PC-9 (cell line): ENCODE measurements around the gene NVL. TPM values are rescaled to one million over a fixed set of nuclear protein-coding genes. Genes with fewer than 3 reads are reported as not detected.

Experiments
- BruUV-seq: library from RNA; stranded (reverse); fragments of 400-500 nt; replicated peaks from 2 replicates; lab custom pipeline; 2021; lab: Mats Ljungman, UMichigan
- CTCF ChIA-PET: fragments of 300-600 bp; sonication (Branson Sonifier 250); formaldehyde crosslinking; loops from one replicate; lab custom pipeline; 2022; ENCODE audit warnings: antibody characterized with exemption; lab: Charles Lee
- POLR2A ChIA-PET: fragments of 300-600 bp; sonication (Branson Sonifier 250); formaldehyde crosslinking; loops from one replicate; lab custom pipeline; 2022; ENCODE audit warnings: antibody characterized with exemption; ENCODE audit not compliant: unreplicated experiment; lab: Charles Lee
- DNase-seq, 2 experiments: peaks; one replicate each; pipeline versions ENCODE4 v3.0.0 to v3.0.0-alpha.2; 2015 to 2022; ENCODE audit warnings: mixed read lengths in 1 of 2
- H2AFZ ChIP-seq: fragments of 200-600 bp; sonication (generic); 2 replicates; pipeline ENCODE4 v1.8.1; 2017; ENCODE audit warnings: antibody characterized with exemption
- H3F3A ChIP-seq: fragments of 200-600 bp; sonication (generic); 2 replicates; pipeline ENCODE4 v1.8.1; 2017; ENCODE audit warnings: antibody characterized with exemption, mild to moderate bottlenecking, low read depth; ENCODE audit not compliant: insufficient read depth
- H3K27ac ChIP-seq: fragments of 200-600 bp; sonication (generic); 2 replicates; pipeline ENCODE4 v1.6.1; 2016; ENCODE audit warnings: mixed run types
- H3K27me3 ChIP-seq: fragments of 200-600 bp; sonication (generic); 2 replicates; pipeline ENCODE4 v1.6.1; 2016; ENCODE audit warnings: low read depth, mixed run types; ENCODE audit not compliant: insufficient read depth
- H3K36me3 ChIP-seq: fragments of 200-600 bp; sonication (generic); 2 replicates; pipeline ENCODE4 v1.6.1; 2016; ENCODE audit warnings: low read depth, mixed run types
- H3K4me1 ChIP-seq: fragments of 200-600 bp; sonication (generic); replicated peaks from 2 replicates; pipeline ENCODE4 v1.6.1; 2016; ENCODE audit warnings: mixed run types; ENCODE audit not compliant: insufficient read depth
- H3K4me2 ChIP-seq: fragments of 200-600 bp; sonication (generic); 2 replicates; pipeline ENCODE4 v1.6.1; 2017; ENCODE audit warnings: mixed run types
- H3K4me3 ChIP-seq: fragments of 200-600 bp; sonication (generic); 2 replicates; pipeline ENCODE4 v1.6.1; 2016; ENCODE audit warnings: mixed run types
- H3K79me2 ChIP-seq: fragments of 200-600 bp; sonication (generic); 2 replicates; pipeline ENCODE4 v1.6.1; 2017; ENCODE audit warnings: low read depth, mixed run types
- H3K9me2 ChIP-seq: fragments of 200-600 bp; sonication (generic); 2 replicates; pipeline ENCODE4 v1.8.1; 2017; ENCODE audit warnings: mild to moderate bottlenecking; ENCODE audit not compliant: insufficient read depth
- H3K9me3 ChIP-seq: fragments of 200-600 bp; sonication (generic); 2 replicates; pipeline ENCODE4 v1.8.1; 2016; ENCODE audit warnings: low read depth; ENCODE audit not compliant: insufficient read depth
- H4K20me1 ChIP-seq: fragments of 200-600 bp; sonication (generic); 2 replicates; pipeline ENCODE4 v1.8.1; 2017; ENCODE audit not compliant: insufficient read depth
- EZH2 ChIP-seq: fragments of 200-600 bp; sonication (generic); IDR thresholded peaks from 2 replicates; pipeline ENCODE4 v1.8.0; 2017; ENCODE audit warnings: antibody characterized with exemption, low read depth
- intact Hi-C: fragments of 100-400 bp; cut with micrococcal nuclease; formaldehyde crosslinking; loops from one replicate; pipeline ENCODE4 v1.10.0; 2022; ENCODE audit not compliant: unreplicated experiment
- total RNA-seq: library from RNA; stranded (reverse); gene quantifications from 2 replicates; pipeline ENCODE4 v1.2.3, GENCODE V29; 2021
- TF ChIP-seq, protein P1 (sequence below): fragments of 200-600 bp; sonication (generic); conservative IDR thresholded peaks from 2 replicates; pipeline ENCODE4 v1.6.1; 2017; ENCODE audit warnings: mixed run types, antibody characterized with exemption, mild to moderate bottlenecking, moderate library complexity

Gene NVL
- total RNA-seq, 1 experiment from 2014 or later = 36.1 TPM

DNA sequence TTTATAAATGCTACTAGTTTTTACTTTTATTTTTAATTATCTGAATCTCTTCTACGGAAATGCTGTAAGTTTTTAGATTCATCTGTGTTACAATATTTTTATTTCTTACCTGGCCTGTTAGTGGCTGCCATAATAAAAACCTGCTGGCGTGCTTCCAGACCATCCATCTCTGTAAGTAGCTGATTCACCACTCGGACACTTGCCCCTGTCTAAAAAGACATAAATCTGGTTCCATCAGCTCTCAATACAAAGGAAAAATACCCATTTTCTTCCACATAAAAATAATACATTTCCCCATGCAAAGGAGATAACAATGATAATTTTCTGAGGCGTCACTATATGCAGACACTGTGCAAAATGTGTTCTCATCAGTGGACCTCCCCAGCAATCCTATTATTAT is 62.0 kb downstream of the NVL start:
- Histone ChIP-seq H4K20me1 (no peaks in the 10 kb centered on the region; the same call in 1 of the 2 replicates), H3F3A (peaks cover 8% of the 10 kb centered on the region; the same call in 1 of the 2 replicates), H3K27me3 (no peaks in the 10 kb centered on the region), H3K9me2 (no peaks in the 10 kb centered on the region), H3K4me3 (no peak overlapping the region), H3K36me3 (no peaks in the 10 kb centered on the region), H3K9me3 (no peaks in the 10 kb centered on the region), H3K27ac (peak overlapping the region; percentile 41; the same call in 1 of the 2 replicates), H3K4me2 (no peak overlapping the region), H3K4me1 (no peaks in the 10 kb centered on the region), H2AFZ (no peak overlapping the region), H3K79me2 (no peaks in the 10 kb centered on the region)
- CTCF ChIA-PET = interaction anchor here (0.6 kb wide), 1 partner anchor 71 kb away, joined by 5 read pairs; no protein-coding TSS in a partner anchor
- no peak for DNase-seq
- POLR2A ChIA-PET = no interaction called here
- no peak for TF ChIP-seq EZH2
- TF ChIP-seq, protein P1, sequence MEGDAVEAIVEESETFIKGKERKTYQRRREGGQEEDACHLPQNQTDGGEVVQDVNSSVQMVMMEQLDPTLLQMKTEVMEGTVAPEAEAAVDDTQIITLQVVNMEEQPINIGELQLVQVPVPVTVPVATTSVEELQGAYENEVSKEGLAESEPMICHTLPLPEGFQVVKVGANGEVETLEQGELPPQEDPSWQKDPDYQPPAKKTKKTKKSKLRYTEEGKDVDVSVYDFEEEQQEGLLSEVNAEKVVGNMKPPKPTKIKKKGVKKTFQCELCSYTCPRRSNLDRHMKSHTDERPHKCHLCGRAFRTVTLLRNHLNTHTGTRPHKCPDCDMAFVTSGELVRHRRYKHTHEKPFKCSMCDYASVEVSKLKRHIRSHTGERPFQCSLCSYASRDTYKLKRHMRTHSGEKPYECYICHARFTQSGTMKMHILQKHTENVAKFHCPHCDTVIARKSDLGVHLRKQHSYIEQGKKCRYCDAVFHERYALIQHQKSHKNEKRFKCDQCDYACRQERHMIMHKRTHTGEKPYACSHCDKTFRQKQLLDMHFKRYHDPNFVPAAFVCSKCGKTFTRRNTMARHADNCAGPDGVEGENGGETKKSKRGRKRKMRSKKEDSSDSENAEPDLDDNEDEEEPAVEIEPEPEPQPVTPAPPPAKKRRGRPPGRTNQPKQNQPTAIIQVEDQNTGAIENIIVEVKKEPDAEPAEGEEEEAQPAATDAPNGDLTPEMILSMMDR = no peak
- intact Hi-C loops = no loop called here
- no TSS peak for BruUV-seq

- POLR2A ChIA-PET = no interaction called here
- H3K27me3 ChIP-seq = no peaks in the 10 kb centered on the region
- H3K4me1 ChIP-seq = no peaks in the 10 kb centered on the region
- no peaks in the 10 kb centered on the region; the same call in 1 of the 2 replicates for H4K20me1 ChIP-seq
- no peak overlapping the region for H2AFZ ChIP-seq
- no peaks in the 10 kb centered on the region for H3K9me3 ChIP-seq
- DNase-seq = peak in 1 of 2 experiments; percentile 24
- no peak overlapping the region for H3K4me3 ChIP-seq
- no peaks in the 10 kb centered on the region for H3K36me3 ChIP-seq
- no peaks in the 10 kb centered on the region for H3K79me2 ChIP-seq
- peaks cover 8% of the 10 kb centered on the region; the same call in 1 of the 2 replicates for H3F3A ChIP-seq
- peak overlapping the region; percentile 61 for H3K27ac ChIP-seq
- CTCF ChIA-PET = interaction anchor here (0.6 kb wide), 1 partner anchor 70 kb away, joined by 5 read pairs; no protein-coding TSS in a partner anchor
- no TSS peak for BruUV-seq
- intact Hi-C loops = no loop called here
- TF ChIP-seq EZH2 = no peak
- TF ChIP-seq, protein P1 = no peak
- H3K4me2 ChIP-seq = no peak overlapping the region
- no peaks in the 10 kb centered on the region for H3K9me2 ChIP-seq
Measured at GRCh38 chr1:224266915-224267856, 62.8 kb downstream of the NVL start.

- H4K20me1 ChIP-seq = no peaks in the 10 kb centered on the region; the same call in 1 of the 2 replicates
- peak overlapping the region; percentile 61 for H3K27ac ChIP-seq
- H3K4me1 ChIP-seq = no peaks in the 10 kb centered on the region
Measured at GRCh38 chr1:224266105-224266914, 63.7 kb downstream of the NVL start.

More at GRCh38 chr1:224266105-224266914, 63.7 kb downstream of the NVL start:
- H3K27me3 ChIP-seq = no peaks in the 10 kb centered on the region
- peaks cover 8% of the 10 kb centered on the region; the same call in 1 of the 2 replicates for H3F3A ChIP-seq
- no peak for TF ChIP-seq EZH2
- TF ChIP-seq, protein P1 = no peak
- ChIA-PET POLR2A (no interaction called here), CTCF (no interaction called here)
- H2AFZ ChIP-seq = no peak overlapping the region
- no peaks in the 10 kb centered on the region for H3K36me3 ChIP-seq
- no peak overlapping the region for H3K4me3 ChIP-seq
- no peaks in the 10 kb centered on the region for H3K9me3 ChIP-seq
- BruUV-seq = no TSS peak
- no peak overlapping the region for H3K4me2 ChIP-seq
- intact Hi-C loops = no loop called here
- no peaks in the 10 kb centered on the region for H3K9me2 ChIP-seq
- no peaks in the 10 kb centered on the region for H3K79me2 ChIP-seq
- DNase-seq = no peak
